HG03432 (cell line): ENCODE measurements around the gene AKT1.

Source experiments
- ATAC-seq: cut with Tn5 transposase; IDR thresholded peaks from one replicate; pipeline ENCODE4 v1.9.1; 2021; ENCODE audit warnings: mild to moderate bottlenecking, moderate library complexity; ENCODE audit not compliant: unreplicated experiment

The AKT1 gene

GRCh38 chr14:104786726-104787675, 8.5 kb downstream of the AKT1 start:
- ATAC-seq: no peak

DNA sequence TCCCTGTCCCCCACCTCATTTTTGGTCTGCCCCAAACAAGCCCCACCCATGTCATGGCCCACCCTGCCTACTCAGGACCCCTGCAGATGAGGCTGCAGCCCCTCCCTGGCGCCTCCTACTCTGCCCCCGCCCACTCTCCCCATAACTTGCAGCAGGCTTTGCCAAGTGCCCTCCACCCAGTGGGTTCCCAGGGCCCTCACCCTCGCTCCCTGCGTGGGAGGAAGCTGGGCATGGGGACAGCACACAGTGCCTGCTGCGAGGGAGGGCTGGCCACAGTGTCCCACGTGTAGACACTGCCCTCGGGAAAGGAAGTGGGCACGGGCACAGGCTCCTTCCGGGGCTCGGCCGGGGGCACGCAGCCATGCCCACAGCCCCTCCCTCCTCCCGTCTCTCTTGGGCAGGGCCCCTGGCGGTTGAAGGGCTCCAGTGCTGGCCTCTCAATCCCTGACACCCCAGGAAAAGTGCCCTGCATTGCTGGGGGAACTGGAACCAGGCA, 9.4 kb downstream of the AKT1 start:
- ATAC-seq: no peak

DNA sequence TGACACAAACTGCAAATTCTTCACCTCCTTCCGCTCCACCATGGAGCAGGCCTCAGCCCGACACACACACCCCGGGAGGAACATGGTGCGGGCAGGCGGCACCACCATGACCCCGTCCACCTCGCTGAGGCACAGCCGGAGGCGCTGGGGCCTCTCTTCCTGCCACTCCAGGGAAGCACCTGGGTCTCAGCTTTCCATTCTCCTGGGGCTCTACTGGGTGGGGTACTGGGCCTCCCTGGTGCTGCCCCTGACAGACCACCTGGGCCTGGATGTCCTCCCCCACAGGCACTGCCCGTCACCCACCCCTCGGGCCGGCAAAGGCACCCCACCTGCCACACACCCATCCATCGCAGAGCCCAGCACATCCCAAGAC, 9.9 kb downstream of the AKT1 start:
- ATAC-seq: no peak

- no peak for ATAC-seq
These were observed 10.5 kb downstream of the AKT1 start for GRCh38 chr14:104784846-104785707.

- ATAC-seq: no peak
These were observed 11.4 kb downstream of the AKT1 start for GRCh38 chr14:104784218-104784568.

DNA sequence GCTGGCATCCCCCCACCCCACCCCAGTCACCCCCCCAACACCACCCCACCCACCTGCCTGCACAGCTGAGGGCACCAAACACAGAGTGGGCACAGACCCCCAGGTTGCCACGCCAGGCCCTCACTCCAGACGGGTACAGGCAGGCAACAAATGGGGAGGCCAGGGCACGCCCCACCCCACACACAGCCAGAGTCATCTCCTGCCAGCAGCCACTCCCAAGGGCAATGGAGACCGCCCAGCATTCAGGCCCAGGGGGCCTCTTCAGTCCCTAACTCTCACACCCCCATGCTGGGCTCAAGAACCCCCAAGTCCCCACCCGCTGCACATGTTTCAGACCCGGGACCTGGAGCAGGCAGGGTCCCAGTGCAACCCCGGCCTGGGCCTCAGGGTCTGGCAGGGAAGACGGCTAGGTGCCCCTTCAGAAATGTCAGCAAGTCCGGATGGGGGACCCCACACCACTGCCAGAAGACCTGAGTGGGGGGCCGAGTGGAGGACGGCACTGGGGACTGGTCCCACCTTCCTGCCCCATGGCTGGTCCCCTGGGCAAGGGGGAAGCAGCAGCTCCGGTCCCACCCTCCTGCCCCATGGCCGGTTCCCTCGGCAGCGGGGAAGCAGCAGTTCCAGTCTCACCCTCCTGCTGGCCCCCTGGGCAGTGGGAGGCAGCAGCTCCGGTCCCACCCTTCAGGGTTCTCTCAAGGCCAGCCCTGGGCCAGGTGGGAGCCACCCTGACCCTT, 11.9 kb downstream of the AKT1 start:
- no peak for ATAC-seq

GRCh38 chr14:104782808-104783139, 12.8 kb downstream of the AKT1 start:
- ATAC-seq: no peak

DNA sequence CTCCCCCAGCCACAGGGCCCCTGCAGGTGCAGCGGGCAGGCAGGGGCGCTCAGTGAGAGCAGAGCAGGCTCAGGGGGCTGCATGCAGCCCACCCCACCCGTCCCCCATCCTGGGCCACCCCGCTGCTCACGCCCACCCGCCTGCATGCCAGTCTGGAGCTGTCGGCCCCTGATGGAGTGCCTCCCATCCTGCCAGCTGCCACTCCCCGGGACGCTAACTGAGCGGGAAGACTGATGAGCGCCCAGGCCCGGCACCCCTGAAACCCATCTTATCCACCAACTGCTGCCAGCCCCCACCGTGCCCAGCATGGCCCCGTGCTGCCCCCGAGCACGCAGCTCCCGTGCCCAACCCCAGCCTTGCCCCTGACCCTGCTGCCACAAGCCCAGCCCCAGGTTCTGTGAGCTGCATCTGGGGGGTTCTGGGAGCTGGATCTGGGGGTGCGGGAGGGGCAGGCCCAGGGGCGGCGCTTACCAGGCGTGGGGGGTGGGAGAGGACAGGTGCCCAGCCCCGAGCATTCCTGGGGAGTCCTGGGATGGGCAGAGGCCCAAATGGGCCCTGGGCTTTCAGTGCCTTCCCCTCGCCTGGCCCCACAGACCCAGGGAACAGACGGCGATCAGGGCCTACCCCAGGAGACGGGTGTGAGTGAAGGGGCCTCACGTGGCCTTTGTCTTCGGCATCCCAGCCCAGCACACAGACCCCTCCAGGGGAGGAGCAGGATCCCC, 13.3 kb downstream of the AKT1 start:
- ATAC-seq: no peak

DNA sequence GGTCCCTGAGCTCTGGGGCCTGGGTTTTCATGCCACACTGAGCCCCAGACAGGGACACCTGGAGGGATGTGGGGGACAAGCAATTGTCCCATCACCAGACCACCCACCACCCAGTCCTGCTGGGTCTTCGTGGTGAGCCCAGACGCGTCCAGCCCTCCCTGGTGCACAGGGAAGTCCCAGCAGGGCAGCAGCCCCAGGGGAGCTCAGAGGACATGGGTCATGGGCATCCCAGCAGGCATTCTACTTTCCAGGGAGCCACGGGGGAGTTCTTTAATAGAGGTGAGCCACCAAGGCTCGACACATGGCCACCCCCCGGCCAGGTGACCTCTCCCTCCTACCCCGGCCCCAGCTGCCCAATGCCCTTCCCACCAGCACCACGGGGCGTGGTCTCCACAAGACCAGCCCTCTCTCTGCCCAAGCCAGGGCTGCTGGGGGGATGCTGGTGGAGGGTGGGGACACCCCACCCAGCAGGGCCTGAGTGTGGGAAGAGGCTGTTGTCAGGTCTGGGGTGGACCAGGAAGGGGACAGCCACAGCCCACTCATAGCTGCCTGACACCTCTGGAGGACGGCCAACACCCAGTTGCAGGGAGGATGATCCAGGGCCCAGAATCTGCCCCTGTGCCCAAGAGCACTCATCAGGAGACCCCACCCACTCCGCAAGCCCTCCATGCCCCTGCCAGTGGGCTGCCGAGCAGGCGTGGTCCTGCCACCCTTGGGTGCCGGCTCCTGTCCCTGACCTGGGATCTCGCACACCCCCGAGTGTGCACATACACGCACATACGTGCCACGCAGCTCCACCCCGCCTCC, 14.1 kb downstream of the AKT1 start:
- ATAC-seq: no peak

DNA sequence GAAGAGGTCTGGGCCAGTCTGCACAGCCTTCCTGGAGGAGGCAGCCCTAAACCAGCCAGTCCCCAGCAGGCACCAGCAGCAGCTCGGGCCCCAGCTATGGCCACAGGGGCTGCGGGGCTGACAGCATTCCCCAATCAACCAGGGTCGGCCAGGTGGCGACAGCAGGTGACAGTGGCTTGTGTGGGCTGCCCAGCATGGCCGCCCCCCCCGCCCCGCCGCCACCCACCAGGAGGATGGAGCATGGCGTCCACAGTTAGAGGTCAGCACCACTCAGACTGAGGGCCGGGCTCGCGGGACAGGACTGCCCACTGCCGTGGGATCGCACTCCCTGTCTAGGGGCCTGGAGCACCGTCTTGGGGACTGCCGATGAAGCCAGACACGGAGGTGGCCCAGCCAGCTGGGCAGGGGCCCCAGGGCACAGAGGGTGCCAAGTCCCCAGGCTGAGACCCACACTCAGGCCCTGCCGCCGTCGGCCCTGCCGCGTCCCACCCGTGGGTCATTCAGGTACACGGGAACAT, 15.0 kb downstream of the AKT1 start:
- no peak for ATAC-seq

GRCh38 chr14:104779776-104780512, 15.6 kb downstream of the AKT1 start:
- no peak for ATAC-seq

DNA sequence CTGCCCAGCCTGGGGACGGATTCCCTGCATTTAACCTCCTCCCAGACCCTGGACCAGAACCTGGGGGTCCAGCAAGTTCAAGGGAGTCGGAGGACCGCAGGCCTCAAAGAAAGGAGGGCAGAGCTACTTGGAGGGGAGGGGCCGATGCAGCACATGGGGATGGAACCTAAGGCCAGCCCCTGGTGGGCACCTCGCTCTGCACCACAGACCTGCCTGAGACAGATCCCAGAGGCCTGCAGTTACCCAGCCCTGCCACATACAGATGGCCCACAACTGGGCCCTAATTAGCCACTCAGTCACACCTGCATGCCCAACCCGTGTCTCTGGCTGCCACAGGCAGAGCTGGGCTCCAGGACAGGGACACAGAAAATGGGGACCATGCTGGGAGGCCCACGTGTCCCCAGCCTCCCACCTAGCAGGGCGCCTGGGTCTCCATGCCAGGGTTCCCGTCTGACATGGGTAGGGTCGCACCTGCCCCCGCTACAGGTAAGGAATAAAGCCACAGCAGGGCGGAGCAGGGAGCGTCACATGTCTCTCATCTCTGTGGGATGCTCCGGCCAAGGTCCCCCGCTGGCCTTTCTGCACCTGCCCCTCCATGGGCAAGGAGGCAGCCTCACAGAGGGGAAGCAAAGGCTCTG, 16.7 kb downstream of the AKT1 start:
- no peak for ATAC-seq

DNA sequence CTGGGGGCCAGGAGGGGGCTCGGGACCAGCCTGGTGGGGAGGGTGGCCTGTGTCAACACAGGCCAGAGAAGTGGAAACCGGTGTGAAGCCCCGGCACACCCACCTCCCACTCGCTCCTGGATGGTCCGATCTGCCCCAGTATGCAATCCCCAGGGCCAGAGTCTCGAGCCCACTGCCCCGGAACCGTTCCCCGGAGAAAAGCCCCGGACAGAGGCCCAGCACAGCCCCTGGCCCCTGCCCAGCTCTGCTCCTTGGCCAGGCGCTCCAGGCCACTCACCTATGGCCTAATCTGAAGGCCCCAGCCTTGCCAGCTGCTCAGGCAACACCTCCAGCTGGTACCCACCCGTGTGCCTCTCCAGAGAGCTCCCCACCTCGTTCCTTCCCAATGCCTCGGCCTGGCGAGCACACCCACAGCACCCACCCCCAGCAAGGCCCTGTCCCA, 17.7 kb downstream of the AKT1 start:
- ATAC-seq: no peak

GRCh38 chr14:104776961-104777807, 18.4 kb downstream of the AKT1 start:
- no peak for ATAC-seq

GRCh38 chr14:104776481-104776880, 19.1 kb downstream of the AKT1 start:
- ATAC-seq: no peak

- ATAC-seq: no peak
These were observed 20.5 kb downstream of the AKT1 start for GRCh38 chr14:104775073-104775489.

DNA sequence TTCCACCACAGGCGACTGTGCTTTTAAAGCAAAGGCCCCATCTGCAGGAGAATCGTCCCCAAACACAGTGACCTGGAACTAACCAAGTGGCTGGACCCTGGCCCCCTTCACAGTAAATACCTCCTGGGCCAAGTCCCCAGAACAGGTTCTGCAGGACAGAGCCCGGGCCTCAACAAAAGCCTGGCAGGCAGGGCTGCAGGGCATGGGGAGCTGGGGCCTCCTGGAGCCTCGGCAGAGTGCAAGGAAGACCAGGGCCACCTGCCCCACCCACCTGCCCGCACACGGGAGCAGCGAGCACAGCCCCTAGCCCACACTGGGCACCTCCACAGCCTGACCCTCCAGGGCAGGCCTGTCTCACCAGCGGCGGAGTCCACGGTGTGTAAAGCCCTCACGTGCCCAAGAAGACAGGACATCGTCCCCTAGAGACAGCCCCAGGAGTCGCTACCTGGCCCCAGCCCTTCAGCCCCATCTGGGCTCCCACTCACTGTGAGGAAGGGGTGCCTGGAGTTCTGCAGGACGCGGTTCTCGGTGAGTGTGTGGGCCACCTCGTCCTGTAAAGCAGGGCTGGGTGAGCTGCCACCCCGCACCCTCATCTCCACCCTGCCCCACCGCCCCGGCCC, 21.0 kb downstream of the AKT1 start:
- ATAC-seq: no peak
